ENCODE data around the gene SLC16A3. TPM values are rescaled to one million over a fixed set of nuclear protein-coding genes. Genes with fewer than 3 reads are reported as not detected.

SLC16A3 gene
- total and polyA plus RNA-seq, 8 donors = 13.0 to 149 (median 19.0) TPM

- ATAC-seq (peak; percentile 0), DNase-seq (peak in 1 of 4 donors; percentile 83)
- Histone ChIP-seq H3K27me3 (no peaks in the 10 kb centered on the region), H3K36me3 (peaks cover 7 to 92% of the 10 kb centered on the region in 2 donors), H3K4me1 (peaks cover 52 to 79% of the 10 kb centered on the region in 2 donors), H3K9me3 (no peaks in the 10 kb centered on the region), H3K4me3 (no peak overlapping the region), H3K27ac (peak overlapping the region; percentile 76 to 80)
- no peak for TF ChIP-seq CTCF (IDR thresholded peaks at IDR 0.05)
- intact Hi-C loops (cut with DNase I) = no loop called here
These were observed 13.8 kb downstream of the SLC16A3 start for GRCh38 chr17:82242698-82242976.

GRCh38 chr17:82242977-82243647 lies 14.3 kb downstream of the SLC16A3 start:
- peak overlapping the region; percentile 76 to 80 for H3K27ac ChIP-seq
- intact Hi-C loops (cut with DNase I) = no loop called here
- no peaks in the 10 kb centered on the region for H3K9me3 ChIP-seq
- H3K4me3 ChIP-seq = no peak overlapping the region
- TF ChIP-seq CTCF (IDR thresholded peaks at IDR 0.05) = no peak
- peaks cover 7 to 92% of the 10 kb centered on the region in 2 donors for H3K36me3 ChIP-seq
- no peaks in the 10 kb centered on the region for H3K27me3 ChIP-seq
- ATAC-seq (peak; percentile 26), DNase-seq (peak; percentile 73 to 89 (median 83))
- peaks cover 52 to 79% of the 10 kb centered on the region in 2 donors for H3K4me1 ChIP-seq

GRCh38 chr17:82243648-82244412 lies 15.0 kb downstream of the SLC16A3 start:
- DNase-seq = peak in 1 of 4 donors; percentile 68
- Histone ChIP-seq H3K36me3 (peaks cover 7 to 92% of the 10 kb centered on the region in 2 donors), H3K27me3 (no peaks in the 10 kb centered on the region), H3K9me3 (no peaks in the 10 kb centered on the region), H3K27ac (peak overlapping the region in 1 of 2 donors; percentile 15), H3K4me1 (peaks cover 45 to 74% of the 10 kb centered on the region in 2 donors), H3K4me3 (no peak overlapping the region)
- ATAC-seq = no peak
- intact Hi-C loops (cut with DNase I) = no loop called here
- no peak for TF ChIP-seq CTCF (IDR thresholded peaks at IDR 0.05)

- ATAC-seq = no peak
- Histone ChIP-seq H3K9me3 (no peaks in the 10 kb centered on the region), H3K36me3 (peaks cover 7 to 92% of the 10 kb centered on the region in 2 donors), H3K27me3 (no peaks in the 10 kb centered on the region), H3K4me1 (peaks cover 38 to 67% of the 10 kb centered on the region in 2 donors), H3K27ac (no peak overlapping the region), H3K4me3 (no peak overlapping the region)
- intact Hi-C loops (cut with DNase I) = no loop called here
- no peak for TF ChIP-seq CTCF (IDR thresholded peaks at IDR 0.05)
- peak in 1 of 4 donors; percentile 78 for DNase-seq
These were observed 15.7 kb downstream of the SLC16A3 start for GRCh38 chr17:82244413-82245133.

Data from left lung (tissue), 10 donors.